Measurements from ENCODE around the gene ARL3. TPM values are rescaled to one million over a fixed set of nuclear protein-coding genes. Genes with fewer than 3 reads are reported as not detected.

Gene ARL3
- total RNA-seq, 3 donors from 2014 or later = 2.4 to 11.2 (median 4.4) TPM

GRCh38 chr10:102676534-102677315, 37.5 kb downstream of the ARL3 start:
- H3K4me3 ChIP-seq = no peak overlapping the region
- ATAC-seq (no peak), DNase-seq (no peak)
- peaks cover 25% of the 10 kb centered on the region for H3K4me1 ChIP-seq (ENCODE audit: low read depth)
- no peak for TF ChIP-seq CTCF (IDR thresholded peaks at IDR 0.05)
- no peaks in the 10 kb centered on the region for H3K9me3 ChIP-seq
- intact Hi-C loops (cut with DNase I, micrococcal nuclease) = no loop called here
- H3K36me3 ChIP-seq (ENCODE audit: low read depth) = no peaks in the 10 kb centered on the region

GRCh38 chr10:102675666-102676533, 38.3 kb downstream of the ARL3 start:
- H3K4me3 ChIP-seq = no peak overlapping the region
- no peak for DNase-seq
- intact Hi-C loops (cut with DNase I, micrococcal nuclease) = no loop called here
- peak; percentile 14 for ATAC-seq
- H3K36me3 ChIP-seq (ENCODE audit: low read depth) = no peaks in the 10 kb centered on the region
- peaks cover 25% of the 10 kb centered on the region for H3K4me1 ChIP-seq (ENCODE audit: low read depth)
- TF ChIP-seq CTCF (IDR thresholded peaks at IDR 0.05) = no peak
- H3K9me3 ChIP-seq = no peaks in the 10 kb centered on the region

DNA sequence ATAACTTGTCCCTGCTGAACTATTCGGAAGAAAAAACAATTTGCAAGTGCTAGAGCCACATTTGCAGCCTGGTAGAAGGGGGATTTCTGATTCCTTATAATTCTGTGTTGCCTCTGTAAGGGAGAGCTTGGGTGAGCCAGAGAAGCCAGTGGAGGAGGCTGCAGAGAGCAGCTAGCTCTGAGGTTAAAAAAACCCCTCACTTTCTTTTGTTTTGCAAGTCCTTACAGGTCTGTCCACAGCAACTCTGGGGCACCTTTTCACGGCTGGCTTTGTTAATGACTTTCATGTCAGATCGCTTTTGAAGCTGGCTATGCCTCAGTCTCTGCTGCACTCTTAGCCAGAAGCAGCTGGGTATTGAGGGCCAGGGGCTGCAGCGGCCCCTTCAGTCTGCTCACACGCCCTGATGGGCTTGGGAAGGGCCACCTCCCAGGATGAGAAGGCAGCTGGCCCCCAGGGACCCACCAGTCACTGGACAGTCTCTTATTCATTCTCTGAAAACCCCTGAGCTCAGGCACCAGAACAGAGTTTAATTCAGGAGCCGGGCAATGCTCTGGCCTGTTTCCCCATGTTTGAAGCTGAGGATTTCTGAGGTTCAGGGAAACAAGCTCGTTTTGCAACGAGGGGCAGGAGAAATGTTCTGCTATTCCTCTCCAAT, 39.1 kb downstream of the ARL3 start:
- no peak for TF ChIP-seq CTCF (IDR thresholded peaks at IDR 0.05)
- Histone ChIP-seq H3K4me1 (ENCODE audit: low read depth) (peaks cover 25% of the 10 kb centered on the region), H3K9me3 (no peaks in the 10 kb centered on the region), H3K36me3 (ENCODE audit: low read depth) (no peaks in the 10 kb centered on the region), H3K4me3 (no peak overlapping the region)
- no peak for DNase-seq
- ATAC-seq = no peak
- intact Hi-C loops (cut with DNase I, micrococcal nuclease) = no loop called here

DNA sequence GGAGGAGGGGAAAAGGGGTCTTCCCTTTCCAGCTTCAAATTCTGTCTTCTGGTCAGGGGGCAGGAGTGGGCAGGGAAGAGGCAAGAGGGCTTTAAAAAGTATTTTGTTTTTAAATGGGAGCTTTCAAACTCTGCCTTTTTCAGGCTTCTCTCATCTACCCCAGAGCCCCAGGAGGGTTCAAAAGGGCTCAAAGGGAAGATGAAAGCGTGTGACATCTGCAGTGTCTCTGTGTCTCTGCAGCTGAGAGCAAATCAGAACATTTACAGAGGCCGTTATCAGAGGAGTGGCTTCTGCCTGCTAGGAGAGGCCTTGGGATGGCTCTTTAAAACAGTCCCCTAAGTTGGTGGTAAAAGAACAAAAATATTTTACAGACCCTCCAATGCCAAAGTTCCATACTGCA, 39.6 kb downstream of the ARL3 start:
- DNase-seq = no peak
- Histone ChIP-seq H3K9me3 (no peaks in the 10 kb centered on the region), H3K4me3 (no peak overlapping the region), H3K4me1 (ENCODE audit: low read depth) (peaks cover 28% of the 10 kb centered on the region), H3K36me3 (ENCODE audit: low read depth) (no peaks in the 10 kb centered on the region)
- no peak for TF ChIP-seq CTCF (IDR thresholded peaks at IDR 0.05)
- intact Hi-C loops (cut with DNase I, micrococcal nuclease) = no loop called here
- ATAC-seq = no peak

- no peak overlapping the region for H3K4me3 ChIP-seq
These were observed 40.2 kb downstream of the ARL3 start for GRCh38 chr10:102673819-102674511.

More at GRCh38 chr10:102673819-102674511, 40.2 kb downstream of the ARL3 start:
- DNase-seq (peak in 1 of 3 donors; percentile 66), ATAC-seq (peak; percentile 64)
- Histone ChIP-seq H3K36me3 (ENCODE audit: low read depth) (no peaks in the 10 kb centered on the region), H3K9me3 (no peaks in the 10 kb centered on the region), H3K4me1 (ENCODE audit: low read depth) (peaks cover 32% of the 10 kb centered on the region)
- no peak for TF ChIP-seq CTCF (IDR thresholded peaks at IDR 0.05)
- intact Hi-C loops (cut with DNase I, micrococcal nuclease) = no loop called here

All from mucosa of descending colon (tissue), 3 donors.